ENCODE results near the gene CACNA2D1. TPM values are rescaled to one million over a fixed set of nuclear protein-coding genes. Genes with fewer than 3 reads are reported as not detected.

CACNA2D1 gene
- total RNA-seq, 1 donor from 2014 or later = not detected

DNA sequence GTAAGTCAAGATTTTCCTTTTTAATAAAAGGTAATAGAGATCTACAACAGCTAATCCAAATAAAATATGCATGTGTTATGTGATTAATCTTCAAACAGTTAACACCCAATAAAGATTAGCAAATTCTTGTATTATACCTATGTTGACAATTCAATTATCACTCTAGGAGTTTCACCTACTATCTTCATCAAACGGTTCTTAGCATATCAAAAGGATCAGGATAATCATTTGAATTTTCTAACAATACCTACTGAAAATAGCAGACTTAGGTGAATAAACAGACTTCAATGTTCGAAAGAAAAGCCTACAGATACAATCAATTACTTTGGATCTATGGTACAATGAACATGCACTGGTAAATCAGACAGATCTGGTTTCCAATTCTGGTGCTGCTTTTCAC lies 268.3 kb downstream of the CACNA2D1 start:
- Mint-ChIP-seq H3K4me3 (no peak overlapping the region), H3K36me3 (ENCODE audit: low read depth) (no peaks in the 10 kb centered on the region), H3K9me3 (no peaks in the 10 kb centered on the region), H3K27me3 (no peaks in the 10 kb centered on the region), H3K4me1 (no peaks in the 10 kb centered on the region), H3K27ac (no peak overlapping the region)
- CTCF ChIA-PET = no interaction called here
- DNase-seq (no peak), ATAC-seq (ENCODE audit: low read depth) (no peak)
- intact Hi-C loops (cut with micrococcal nuclease) = no loop called here
- TF ChIP-seq, protein P1, sequence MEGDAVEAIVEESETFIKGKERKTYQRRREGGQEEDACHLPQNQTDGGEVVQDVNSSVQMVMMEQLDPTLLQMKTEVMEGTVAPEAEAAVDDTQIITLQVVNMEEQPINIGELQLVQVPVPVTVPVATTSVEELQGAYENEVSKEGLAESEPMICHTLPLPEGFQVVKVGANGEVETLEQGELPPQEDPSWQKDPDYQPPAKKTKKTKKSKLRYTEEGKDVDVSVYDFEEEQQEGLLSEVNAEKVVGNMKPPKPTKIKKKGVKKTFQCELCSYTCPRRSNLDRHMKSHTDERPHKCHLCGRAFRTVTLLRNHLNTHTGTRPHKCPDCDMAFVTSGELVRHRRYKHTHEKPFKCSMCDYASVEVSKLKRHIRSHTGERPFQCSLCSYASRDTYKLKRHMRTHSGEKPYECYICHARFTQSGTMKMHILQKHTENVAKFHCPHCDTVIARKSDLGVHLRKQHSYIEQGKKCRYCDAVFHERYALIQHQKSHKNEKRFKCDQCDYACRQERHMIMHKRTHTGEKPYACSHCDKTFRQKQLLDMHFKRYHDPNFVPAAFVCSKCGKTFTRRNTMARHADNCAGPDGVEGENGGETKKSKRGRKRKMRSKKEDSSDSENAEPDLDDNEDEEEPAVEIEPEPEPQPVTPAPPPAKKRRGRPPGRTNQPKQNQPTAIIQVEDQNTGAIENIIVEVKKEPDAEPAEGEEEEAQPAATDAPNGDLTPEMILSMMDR (IDR thresholded peaks at IDR 0.05) = no peak
- POLR2A ChIA-PET = no interaction called here

DNA sequence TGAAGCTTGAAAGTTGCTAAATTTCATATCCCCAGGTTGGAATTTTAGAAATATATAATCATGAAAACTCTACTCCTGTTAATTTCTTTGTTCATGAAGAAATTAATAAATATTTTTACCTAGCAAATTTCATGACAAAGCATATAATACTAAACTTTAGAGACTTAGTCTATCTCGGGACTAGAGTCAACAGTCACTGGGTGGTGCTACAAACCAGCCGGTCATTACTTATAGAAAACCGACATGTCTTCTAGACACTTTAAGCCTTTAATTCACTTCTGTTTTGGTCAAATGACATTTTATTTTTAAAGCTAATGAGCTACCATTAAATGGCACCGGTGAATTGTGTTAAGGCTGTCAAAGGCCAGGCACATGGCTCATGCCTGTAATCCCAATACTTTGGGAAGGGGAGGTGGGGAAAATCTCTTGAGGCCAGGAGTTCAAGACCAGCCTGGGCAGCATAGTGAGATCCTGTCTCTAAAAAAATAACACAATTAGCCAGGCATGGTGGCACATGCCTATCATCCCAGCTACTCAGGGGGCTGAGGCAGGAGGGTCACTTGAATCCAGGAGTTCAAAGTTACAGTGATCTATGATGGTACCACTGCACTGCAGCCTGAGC lies 270.1 kb downstream of the CACNA2D1 start:
- CTCF ChIA-PET = no interaction called here
- no peaks in the 10 kb centered on the region for H3K36me3 Mint-ChIP-seq (ENCODE audit: low read depth)

DNA sequence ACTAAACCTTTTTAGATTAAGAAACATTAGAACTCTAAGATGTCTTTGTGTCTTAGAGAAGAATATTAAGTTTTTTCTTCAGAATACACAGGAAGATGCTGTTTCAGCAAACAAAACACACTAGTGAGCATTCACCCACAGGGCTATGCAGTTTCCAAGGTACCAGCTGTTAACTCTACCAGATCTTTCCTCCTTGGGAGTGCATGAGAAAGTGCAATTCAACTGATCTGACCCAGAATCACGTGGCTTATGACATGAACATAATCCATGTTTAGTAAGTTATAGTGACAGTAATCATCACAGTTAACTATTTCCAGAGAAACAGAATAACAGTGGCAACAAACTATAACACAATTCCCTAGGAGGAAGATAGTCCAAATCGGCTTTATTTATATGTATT lies 270.7 kb downstream of the CACNA2D1 start:
- TF ChIP-seq, protein P1 (IDR thresholded peaks at IDR 0.05) = no peak
- intact Hi-C loops (cut with micrococcal nuclease) = no loop called here
- CTCF ChIA-PET = no interaction called here
- no peak overlapping the region for H3K4me3 Mint-ChIP-seq
- H3K36me3 Mint-ChIP-seq (ENCODE audit: low read depth) = no peaks in the 10 kb centered on the region
- no peak for DNase-seq
- H3K4me1 Mint-ChIP-seq = no peaks in the 10 kb centered on the region
- no peaks in the 10 kb centered on the region for H3K27me3 Mint-ChIP-seq
- no peaks in the 10 kb centered on the region for H3K9me3 Mint-ChIP-seq
- ATAC-seq (ENCODE audit: low read depth) = no peak
- no peak overlapping the region for H3K27ac Mint-ChIP-seq
- POLR2A ChIA-PET = no interaction called here

More for the DNA sequence above, 270.1 kb downstream of the CACNA2D1 start:
- H3K27me3 Mint-ChIP-seq = no peaks in the 10 kb centered on the region
- no peak overlapping the region for H3K4me3 Mint-ChIP-seq
- H3K9me3 Mint-ChIP-seq = no peaks in the 10 kb centered on the region
- TF ChIP-seq, protein P1 (IDR thresholded peaks at IDR 0.05) = no peak
- DNase-seq (no peak), ATAC-seq (ENCODE audit: low read depth) (no peak)
- H3K27ac Mint-ChIP-seq = no peak overlapping the region
- POLR2A ChIA-PET = no interaction called here
- H3K4me1 Mint-ChIP-seq = no peaks in the 10 kb centered on the region
- intact Hi-C loops (cut with micrococcal nuclease) = no loop called here

DNA sequence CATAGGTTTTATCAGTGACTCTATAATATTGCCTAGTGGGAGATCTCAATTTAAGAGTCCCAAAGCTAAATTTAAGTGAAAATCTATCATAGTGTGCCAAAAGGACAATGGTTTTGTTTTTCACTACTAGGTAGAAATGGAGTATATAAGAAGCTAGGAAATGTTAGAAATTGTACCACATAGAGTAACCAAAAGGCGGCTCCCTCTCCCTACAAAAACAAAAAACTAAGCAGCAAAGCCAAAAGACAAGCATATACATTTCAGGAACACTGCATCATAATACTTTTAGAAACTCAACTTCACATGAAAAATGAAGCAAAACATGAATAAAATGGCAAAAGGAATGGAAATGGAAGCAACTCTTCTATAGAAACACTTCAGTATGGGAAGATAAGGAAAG lies 271.6 kb downstream of the CACNA2D1 start:
- DNase-seq (no peak), ATAC-seq (ENCODE audit: low read depth) (no peak)
- Mint-ChIP-seq H3K36me3 (ENCODE audit: low read depth) (no peaks in the 10 kb centered on the region), H3K4me1 (no peaks in the 10 kb centered on the region), H3K27me3 (no peaks in the 10 kb centered on the region), H3K27ac (no peak overlapping the region), H3K9me3 (no peaks in the 10 kb centered on the region), H3K4me3 (no peak overlapping the region)
- intact Hi-C loops (cut with micrococcal nuclease) = no loop called here
- TF ChIP-seq, protein P1 (IDR thresholded peaks at IDR 0.05) = no peak
- ChIA-PET POLR2A (no interaction called here), CTCF (no interaction called here)

DNA sequence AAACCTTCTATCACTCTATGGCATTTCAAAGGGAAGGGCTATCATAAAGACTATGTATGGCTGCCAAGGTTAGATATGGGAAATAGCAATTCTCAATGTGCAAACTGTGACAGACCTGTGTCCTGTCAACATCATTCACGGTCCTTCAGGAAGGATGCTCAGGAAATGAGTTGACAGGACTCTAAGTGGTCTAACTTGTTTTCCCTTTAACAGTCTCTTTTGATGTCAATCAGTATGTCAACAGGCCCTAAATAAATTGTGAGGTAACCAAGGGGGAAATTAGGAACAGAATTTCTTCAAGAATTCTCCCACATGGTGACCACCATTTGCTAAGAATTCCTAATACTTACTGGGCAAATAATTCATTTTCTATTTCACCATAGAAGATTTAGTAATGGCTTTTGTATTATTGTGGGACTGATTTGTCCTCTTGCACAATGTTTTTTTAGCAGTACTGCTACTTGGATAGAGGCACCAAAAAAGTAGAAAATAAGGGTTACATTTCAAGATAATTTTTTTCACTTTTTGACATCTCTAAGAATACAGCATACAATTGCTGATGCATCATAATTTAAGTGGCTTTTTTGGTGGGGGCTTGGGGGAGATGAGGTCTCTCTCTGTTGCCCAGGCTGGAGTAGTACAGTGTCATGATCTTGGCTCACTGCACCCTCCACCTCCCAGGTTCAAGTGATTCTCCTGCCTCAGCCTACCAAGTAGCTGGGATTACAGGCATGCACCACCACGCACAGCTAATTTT lies 275.8 kb downstream of the CACNA2D1 start:
- ChIA-PET POLR2A (no interaction called here), CTCF (no interaction called here)
- H3K4me3 Mint-ChIP-seq = no peak overlapping the region
- no peak overlapping the region for H3K27ac Mint-ChIP-seq
- no peaks in the 10 kb centered on the region for H3K36me3 Mint-ChIP-seq (ENCODE audit: low read depth)
- ATAC-seq (ENCODE audit: low read depth) (no peak), DNase-seq (no peak)
- TF ChIP-seq, protein P1 (IDR thresholded peaks at IDR 0.05) = no peak
- no peaks in the 10 kb centered on the region for H3K27me3 Mint-ChIP-seq
- intact Hi-C loops (cut with micrococcal nuclease) = no loop called here
- H3K4me1 Mint-ChIP-seq = no peaks in the 10 kb centered on the region
- H3K9me3 Mint-ChIP-seq = no peaks in the 10 kb centered on the region
